ENCODE results near the gene AGBL4. TPM values are rescaled to one million over a fixed set of nuclear protein-coding genes. Genes with fewer than 3 reads are reported as not detected.

AGBL4 gene
- total and polyA plus RNA-seq, 7 experiments from 2014 or later = 0.27 TPM; not detected in 6

- no peak overlapping the region for H3K27ac ChIP-seq (ENCODE audit: low read depth, low read length)
- H3K4me1 ChIP-seq (ENCODE audit: control insufficient read depth in 2 of 2, insufficient read depth in 2 of 2, low read length in 2 of 2) = no peaks in the 10 kb centered on the region
- Mint-ChIP-seq H3K9me3 (peaks cover 0 to 10% (median 4%) of the 10 kb centered on the region in 11 donors), H3K27ac (no peak overlapping the region), H3K27me3 (no peaks in the 10 kb centered on the region), H3K4me1 (no peaks in the 10 kb centered on the region), H3K4me3 (no peak overlapping the region), H3K36me3 (no peaks in the 10 kb centered on the region)
- no peaks in the 10 kb centered on the region for H3K27me3 ChIP-seq (ENCODE audit: control insufficient read depth in 2 of 2, insufficient read depth in 2 of 2, low read length in 2 of 2)
- no peaks in the 10 kb centered on the region for H3K9me3 ChIP-seq (ENCODE audit: control insufficient read depth in 2 of 3, low read length in 3 of 3)
- no peak for ATAC-seq
- intact Hi-C loops (cut with micrococcal nuclease) = no loop called here
- CTCF ChIA-PET = no interaction called here
- POLR2A ChIA-PET = no interaction called here
- DNase-seq = no peak
- H3K4me3 ChIP-seq (ENCODE audit: low read length) = no peak overlapping the region
- H3K36me3 ChIP-seq (ENCODE audit: control insufficient read depth in 2 of 3, insufficient read depth in 3 of 3, low read length in 3 of 3) = no peaks in the 10 kb centered on the region
Observed at GRCh38 chr1:49630156-49630555, 393.6 kb downstream of the AGBL4 start.

GRCh38 chr1:49627781-49628180 lies 396.0 kb downstream of the AGBL4 start:
- H3K27ac ChIP-seq (ENCODE audit: low read depth, low read length) = no peak overlapping the region
- POLR2A ChIA-PET = interaction anchor here (0.6 kb wide), 1 partner anchor 191 kb away, joined by 3 read pairs; no protein-coding TSS in a partner anchor
- Mint-ChIP-seq H3K36me3 (no peaks in the 10 kb centered on the region), H3K4me3 (no peak overlapping the region), H3K27ac (no peak overlapping the region), H3K9me3 (peaks cover 0 to 14% (median 6%) of the 10 kb centered on the region in 11 donors), H3K27me3 (no peaks in the 10 kb centered on the region), H3K4me1 (no peaks in the 10 kb centered on the region)
- intact Hi-C loops (cut with micrococcal nuclease) = no loop called here
- DNase-seq = no peak
- no peaks in the 10 kb centered on the region for H3K27me3 ChIP-seq (ENCODE audit: control insufficient read depth in 2 of 2, insufficient read depth in 2 of 2, low read length in 2 of 2)
- H3K9me3 ChIP-seq (ENCODE audit: control insufficient read depth in 2 of 3, low read length in 3 of 3) = no peaks in the 10 kb centered on the region
- no peak for ATAC-seq
- CTCF ChIA-PET = no interaction called here
- no peaks in the 10 kb centered on the region for H3K36me3 ChIP-seq (ENCODE audit: control insufficient read depth in 2 of 3, insufficient read depth in 3 of 3, low read length in 3 of 3)
- no peak overlapping the region for H3K4me3 ChIP-seq (ENCODE audit: low read length)
- no peaks in the 10 kb centered on the region for H3K4me1 ChIP-seq (ENCODE audit: control insufficient read depth in 2 of 2, insufficient read depth in 2 of 2, low read length in 2 of 2)

- Mint-ChIP-seq H3K9me3 (peaks cover 0 to 15% (median 7%) of the 10 kb centered on the region in 11 donors), H3K36me3 (no peaks in the 10 kb centered on the region), H3K4me1 (no peaks in the 10 kb centered on the region), H3K4me3 (no peak overlapping the region), H3K27ac (no peak overlapping the region), H3K27me3 (no peaks in the 10 kb centered on the region)
- DNase-seq (no peak), ATAC-seq (no peak)
- ChIA-PET CTCF (no interaction called here), POLR2A (no interaction called here)
- no peak overlapping the region for H3K4me3 ChIP-seq (ENCODE audit: low read length)
- no peaks in the 10 kb centered on the region for H3K9me3 ChIP-seq (ENCODE audit: control insufficient read depth in 2 of 3, low read length in 3 of 3)
- H3K36me3 ChIP-seq (ENCODE audit: control insufficient read depth in 2 of 3, insufficient read depth in 3 of 3, low read length in 3 of 3) = no peaks in the 10 kb centered on the region
- intact Hi-C loops (cut with micrococcal nuclease) = no loop called here
- H3K4me1 ChIP-seq (ENCODE audit: control insufficient read depth in 2 of 2, insufficient read depth in 2 of 2, low read length in 2 of 2) = no peaks in the 10 kb centered on the region
- H3K27ac ChIP-seq (ENCODE audit: low read depth, low read length) = no peak overlapping the region
- no peaks in the 10 kb centered on the region for H3K27me3 ChIP-seq (ENCODE audit: control insufficient read depth in 2 of 2, insufficient read depth in 2 of 2, low read length in 2 of 2)
Observed at GRCh38 chr1:49626472-49626871, 397.3 kb downstream of the AGBL4 start.

GRCh38 chr1:49622877-49623276 lies 400.9 kb downstream of the AGBL4 start:
- ATAC-seq = no peak
- Mint-ChIP-seq H3K27me3 (no peaks in the 10 kb centered on the region), H3K4me1 (no peaks in the 10 kb centered on the region), H3K27ac (no peak overlapping the region), H3K4me3 (no peak overlapping the region), H3K9me3 (peaks cover 0 to 33% (median 10%) of the 10 kb centered on the region in 11 donors), H3K36me3 (no peaks in the 10 kb centered on the region)
- CTCF ChIA-PET = no interaction called here
- POLR2A ChIA-PET = no interaction called here
- DNase-seq = no peak
- no peaks in the 10 kb centered on the region for H3K4me1 ChIP-seq (ENCODE audit: control insufficient read depth in 2 of 2, insufficient read depth in 2 of 2, low read length in 2 of 2)
- H3K4me3 ChIP-seq (ENCODE audit: low read length) = no peak overlapping the region
- no peaks in the 10 kb centered on the region for H3K9me3 ChIP-seq (ENCODE audit: control insufficient read depth in 2 of 3, low read length in 3 of 3)
- H3K27ac ChIP-seq (ENCODE audit: low read depth, low read length) = no peak overlapping the region
- H3K36me3 ChIP-seq (ENCODE audit: control insufficient read depth in 2 of 3, insufficient read depth in 3 of 3, low read length in 3 of 3) = no peaks in the 10 kb centered on the region
- H3K27me3 ChIP-seq (ENCODE audit: control insufficient read depth in 2 of 2, insufficient read depth in 2 of 2, low read length in 2 of 2) = no peaks in the 10 kb centered on the region
- intact Hi-C loops (cut with micrococcal nuclease) = no loop called here

- ChIA-PET POLR2A (no interaction called here), CTCF (no interaction called here)
- H3K36me3 Mint-ChIP-seq = no peaks in the 10 kb centered on the region
- ATAC-seq = no peak
- peaks cover 0 to 4% (median 0%) of the 10 kb centered on the region in 5 donors for H3K27me3 Mint-ChIP-seq
- Histone ChIP-seq H3K4me3 (ENCODE audit: low read length) (no peak overlapping the region), H3K4me1 (ENCODE audit: control insufficient read depth in 2 of 2, insufficient read depth in 2 of 2, low read length in 2 of 2) (no peaks in the 10 kb centered on the region), H3K36me3 (ENCODE audit: control insufficient read depth in 2 of 3, insufficient read depth in 3 of 3, low read length in 3 of 3) (no peaks in the 10 kb centered on the region), H3K27me3 (ENCODE audit: control insufficient read depth in 2 of 2, insufficient read depth in 2 of 2, low read length in 2 of 2) (no peaks in the 10 kb centered on the region), H3K9me3 (ENCODE audit: control insufficient read depth in 2 of 3, low read length in 3 of 3) (no peaks in the 10 kb centered on the region), H3K27ac (ENCODE audit: low read depth, low read length) (no peak overlapping the region)
- H3K27ac Mint-ChIP-seq = no peak overlapping the region
- H3K4me3 Mint-ChIP-seq = no peak overlapping the region
- intact Hi-C loops (cut with micrococcal nuclease) = no loop called here
- H3K4me1 Mint-ChIP-seq = no peaks in the 10 kb centered on the region
- H3K9me3 Mint-ChIP-seq = peaks cover 0 to 14% (median 8%) of the 10 kb centered on the region in 11 donors
- no peak for DNase-seq
Observed at GRCh38 chr1:49606082-49606481, 417.7 kb downstream of the AGBL4 start.

- ATAC-seq = no peak
- no peaks in the 10 kb centered on the region for H3K4me1 Mint-ChIP-seq
- peaks cover 0 to 21% (median 14%) of the 10 kb centered on the region in 11 donors for H3K9me3 Mint-ChIP-seq
Observed at GRCh38 chr1:49597436-49597835, 426.3 kb downstream of the AGBL4 start.

GRCh38 chr1:49576327-49576901 lies 447.3 kb downstream of the AGBL4 start:
- no peak for ATAC-seq
- no peak for DNase-seq
- no peak overlapping the region for H3K27ac ChIP-seq (ENCODE audit: low read depth, low read length)
- H3K27ac Mint-ChIP-seq = no peak overlapping the region
- no peak overlapping the region for H3K4me3 Mint-ChIP-seq
- no peaks in the 10 kb centered on the region for H3K27me3 ChIP-seq (ENCODE audit: control insufficient read depth in 2 of 2, insufficient read depth in 2 of 2, low read length in 2 of 2)
- intact Hi-C loops (cut with micrococcal nuclease) = no loop called here
- H3K4me1 ChIP-seq (ENCODE audit: control insufficient read depth in 2 of 2, insufficient read depth in 2 of 2, low read length in 2 of 2) = no peaks in the 10 kb centered on the region
- no peaks in the 10 kb centered on the region for H3K9me3 ChIP-seq (ENCODE audit: control insufficient read depth in 2 of 3, low read length in 3 of 3)
- H3K36me3 Mint-ChIP-seq = peaks cover 0 to 4% (median 0%) of the 10 kb centered on the region in 5 donors
- no peaks in the 10 kb centered on the region for H3K36me3 ChIP-seq (ENCODE audit: control insufficient read depth in 2 of 3, insufficient read depth in 3 of 3, low read length in 3 of 3)
- CTCF ChIA-PET = no interaction called here
- no peaks in the 10 kb centered on the region for H3K27me3 Mint-ChIP-seq
- H3K4me1 Mint-ChIP-seq = no peaks in the 10 kb centered on the region
- POLR2A ChIA-PET = no interaction called here
- no peak overlapping the region for H3K4me3 ChIP-seq (ENCODE audit: low read length)
- H3K9me3 Mint-ChIP-seq = peaks cover 8 to 41% (median 20%) of the 10 kb centered on the region in 11 donors

More at GRCh38 chr1:49597436-49597835, 426.3 kb downstream of the AGBL4 start:
- H3K36me3 Mint-ChIP-seq = no peaks in the 10 kb centered on the region
- H3K27me3 Mint-ChIP-seq = peaks cover 0 to 4% (median 0%) of the 10 kb centered on the region in 5 donors
- Histone ChIP-seq H3K36me3 (ENCODE audit: control insufficient read depth in 2 of 3, insufficient read depth in 3 of 3, low read length in 3 of 3) (no peaks in the 10 kb centered on the region), H3K9me3 (ENCODE audit: control insufficient read depth in 2 of 3, low read length in 3 of 3) (no peaks in the 10 kb centered on the region), H3K27me3 (ENCODE audit: control insufficient read depth in 2 of 2, insufficient read depth in 2 of 2, low read length in 2 of 2) (no peaks in the 10 kb centered on the region), H3K4me1 (ENCODE audit: control insufficient read depth in 2 of 2, insufficient read depth in 2 of 2, low read length in 2 of 2) (no peaks in the 10 kb centered on the region), H3K4me3 (ENCODE audit: low read length) (no peak overlapping the region), H3K27ac (ENCODE audit: low read depth, low read length) (no peak overlapping the region)
- POLR2A ChIA-PET = no interaction called here
- no peak overlapping the region for H3K4me3 Mint-ChIP-seq
- CTCF ChIA-PET = no interaction called here
- H3K27ac Mint-ChIP-seq = no peak overlapping the region
- DNase-seq = no peak
- intact Hi-C loops (cut with micrococcal nuclease) = no loop called here

Measured in naive thymus-derived CD4-positive, alpha-beta T cell (primary cell).